H54 (cell line): ENCODE results near the gene TMED1.

Experiments used
- DNase-seq: peaks from one replicate; pipeline ENCODE4 v3.0.0; 2011; ENCODE audit warnings: low spot score, mixed read lengths; ENCODE audit not compliant: insufficient read length
- FAIRE-seq: peaks from 3 replicates; lab custom pipeline; 2011; peaks lifted over from hg19 to GRCh38; lab: Jason Lieb, UNC
- POLR2A ChIP-seq: IDR thresholded peaks from 2 replicates; pipeline ENCODE4 v1.6.1; 2011; ENCODE audit warnings: low read depth, mild to moderate bottlenecking, low read length

The TMED1 gene

DNA sequence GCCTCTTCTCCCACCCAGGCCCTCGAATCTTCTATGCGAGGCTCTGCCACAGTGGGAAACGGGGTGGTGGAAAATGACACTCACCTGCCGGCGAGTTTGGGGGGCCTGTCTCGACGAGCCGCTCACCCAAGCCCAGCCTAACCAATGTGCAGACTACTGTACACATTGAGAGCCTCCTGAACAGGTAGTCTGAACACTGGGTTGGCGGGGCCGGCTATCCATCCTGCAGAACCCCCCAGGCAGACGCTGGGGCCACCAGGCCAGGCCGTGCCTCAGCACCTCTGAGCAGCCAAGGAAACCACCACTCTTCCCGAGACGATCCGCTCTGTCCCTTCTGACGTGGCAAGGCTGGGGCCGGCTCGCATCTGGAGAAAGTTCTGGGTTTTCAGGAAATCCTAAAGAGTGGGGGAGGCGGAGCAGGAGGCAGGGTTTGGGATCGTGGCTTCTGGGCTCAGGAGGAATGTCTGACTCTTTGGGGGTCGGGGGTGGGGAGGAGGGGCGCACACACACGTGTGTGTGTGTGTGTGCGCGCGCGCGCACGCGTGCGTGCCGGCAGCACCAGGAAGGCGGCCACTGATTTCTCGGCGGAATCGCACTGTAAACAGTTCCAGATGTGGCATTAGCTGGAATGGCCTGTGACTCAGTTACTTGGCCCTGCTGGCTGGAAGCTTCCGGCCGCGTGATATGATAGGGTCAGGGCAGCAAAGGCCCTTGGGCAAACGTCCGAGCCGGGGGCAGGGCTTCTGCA is 18.5 kb downstream of the TMED1 start:
- DNase-seq, result no peak
- no peak for TF ChIP-seq POLR2A
- FAIRE-seq, result no peak

- no peak for TF ChIP-seq POLR2A
- DNase-seq, result no peak
- no peak for FAIRE-seq
Measured at GRCh38 chr19:10816691-10817090, 19.3 kb downstream of the TMED1 start.

GRCh38 chr19:10815969-10816644 is 19.9 kb downstream of the TMED1 start:
- no peak for FAIRE-seq

DNA sequence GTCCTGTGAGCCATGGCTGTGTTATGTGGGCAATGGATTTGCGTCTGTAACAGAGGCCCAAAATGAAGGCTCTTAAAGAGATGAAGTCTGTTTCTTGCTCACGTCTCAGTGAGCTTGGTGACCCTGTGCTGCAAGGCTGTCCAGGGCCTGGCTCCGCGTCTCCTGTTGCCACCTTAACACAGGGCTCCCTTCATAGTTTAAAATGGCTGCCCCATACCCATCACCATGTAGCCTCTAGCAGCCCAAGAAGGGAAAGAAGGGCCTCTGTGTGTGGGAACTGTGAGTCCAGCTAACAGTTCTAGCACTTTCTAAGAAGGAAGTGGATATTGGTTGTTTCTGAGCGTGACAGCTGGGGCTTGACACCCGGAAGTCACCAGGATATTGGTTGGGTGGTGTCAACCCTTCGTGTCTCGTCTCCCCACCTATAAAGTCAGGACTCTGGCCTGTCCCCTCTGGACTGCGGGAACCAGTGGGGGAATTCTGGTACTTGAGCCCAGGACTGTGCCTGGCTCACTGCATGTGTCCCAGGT is 20.9 kb downstream of the TMED1 start:
- no peak for TF ChIP-seq POLR2A
- DNase-seq, result no peak
- FAIRE-seq, result no peak

More at GRCh38 chr19:10815969-10816644, 19.9 kb downstream of the TMED1 start:
- no peak for DNase-seq
- no peak for TF ChIP-seq POLR2A

GRCh38 chr19:10812902-10813404 is 23.1 kb downstream of the TMED1 start:
- TF ChIP-seq POLR2A, result no peak
- FAIRE-seq, result peak; percentile 79
- DNase-seq, result peak; percentile 89

- no peak for FAIRE-seq
- no peak for DNase-seq
- TF ChIP-seq POLR2A, result no peak
Measured at GRCh38 chr19:10812196-10812595, 23.8 kb downstream of the TMED1 start.

DNA sequence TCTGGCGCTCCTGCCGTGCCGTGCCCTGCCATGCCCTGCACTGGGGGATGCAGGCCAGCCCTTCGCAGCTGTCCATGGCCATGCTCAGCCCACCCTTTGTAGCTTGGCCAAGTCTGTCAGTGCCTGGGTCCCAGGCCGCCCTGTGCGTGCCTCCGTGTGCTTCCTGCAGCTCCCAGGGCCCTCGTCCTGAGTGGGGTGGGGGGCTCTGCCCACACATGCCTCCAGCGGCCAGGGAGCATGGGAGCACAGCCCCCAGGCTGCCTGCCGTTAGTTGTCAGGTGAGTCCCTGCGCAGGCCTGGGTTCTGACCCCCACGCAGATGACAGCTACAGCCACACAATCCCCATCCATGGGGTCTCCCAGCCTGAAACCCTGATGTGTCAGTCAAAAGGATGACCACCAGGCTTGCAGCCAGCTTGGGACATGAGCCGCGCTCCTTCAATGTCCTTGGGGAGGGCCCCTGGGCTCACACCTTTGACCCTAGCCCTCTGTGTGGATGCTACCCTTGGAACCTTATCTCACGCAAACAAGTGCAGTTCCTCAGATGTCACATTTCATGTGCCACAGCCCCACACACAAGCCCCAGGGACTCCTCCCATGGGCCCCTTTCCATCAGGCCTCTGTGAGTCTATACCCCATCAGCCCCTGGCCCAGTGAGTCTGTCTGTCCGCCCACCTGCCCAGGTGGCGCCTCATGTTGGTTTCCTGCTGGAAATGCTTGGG is 24.5 kb downstream of the TMED1 start:
- FAIRE-seq (no peak), DNase-seq (no peak)
- TF ChIP-seq POLR2A, result no peak

- FAIRE-seq, result no peak
- DNase-seq, result no peak
- TF ChIP-seq POLR2A, result no peak
Measured at GRCh38 chr19:10809651-10810285, 26.2 kb downstream of the TMED1 start.

GRCh38 chr19:10808937-10809649 is 26.9 kb downstream of the TMED1 start:
- no peak for TF ChIP-seq POLR2A
- FAIRE-seq (peak; percentile 61), DNase-seq (peak; percentile 90)

DNA sequence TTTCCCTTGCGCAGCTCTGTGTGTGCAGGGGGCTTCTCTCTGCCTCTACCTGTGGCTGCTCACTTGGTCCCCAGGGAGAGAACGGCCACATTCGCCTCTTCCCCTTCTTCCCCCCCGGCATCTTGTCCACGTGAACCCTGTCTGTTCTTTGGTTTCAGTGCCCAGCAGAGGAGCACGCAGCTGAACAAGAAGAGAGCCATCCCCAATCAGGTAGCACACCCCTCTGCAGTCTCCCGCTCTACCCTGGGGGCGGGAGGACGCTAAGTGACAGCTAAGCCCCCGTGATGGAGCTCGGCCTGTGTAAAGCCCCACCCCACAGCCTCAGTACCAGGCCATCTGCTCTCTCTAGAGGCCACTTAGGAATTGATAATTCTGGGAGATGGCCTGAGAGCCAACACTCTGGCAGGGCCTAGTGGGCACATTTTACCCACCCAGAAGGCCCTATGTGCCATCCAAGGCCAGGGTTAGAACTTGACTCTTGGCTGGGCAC is 30.2 kb downstream of the TMED1 start:
- no peak for FAIRE-seq
- no peak for DNase-seq
- TF ChIP-seq POLR2A, result no peak

DNA sequence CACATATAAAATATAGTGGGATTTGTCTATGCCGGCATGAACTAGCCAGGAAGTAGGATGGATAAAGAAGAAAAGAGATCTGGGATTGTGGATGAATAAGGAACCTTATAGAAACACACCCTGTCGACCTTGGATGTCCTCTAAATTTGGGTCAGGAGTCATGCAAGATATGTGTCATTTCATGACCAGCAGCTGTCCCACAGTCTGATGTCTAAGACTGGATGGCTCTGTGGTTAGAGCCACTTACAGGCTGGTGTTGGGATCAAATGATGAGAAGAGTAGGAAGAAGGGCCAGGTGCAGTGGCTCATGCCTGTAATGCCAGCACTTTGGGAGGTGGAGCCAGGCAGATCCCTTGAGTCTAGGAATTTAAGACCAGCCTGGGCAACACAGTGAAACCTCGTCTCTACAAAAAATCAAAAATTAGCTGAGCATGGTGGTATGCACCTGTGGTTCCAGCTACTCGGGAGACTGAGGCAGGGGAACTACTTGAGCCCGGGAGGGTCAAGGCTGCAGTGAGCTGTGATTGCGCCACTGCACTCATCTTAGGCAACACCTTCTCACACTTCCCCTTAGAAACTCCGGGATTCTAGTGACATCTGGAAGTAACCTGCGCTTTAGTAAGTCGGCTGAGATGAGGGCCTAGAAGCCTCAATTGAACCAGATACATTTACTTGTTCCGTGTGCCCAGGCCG is 30.8 kb downstream of the TMED1 start:
- FAIRE-seq, result no peak
- no peak for DNase-seq
- no peak for TF ChIP-seq POLR2A

- FAIRE-seq (no peak), DNase-seq (no peak)
- TF ChIP-seq POLR2A, result no peak
Measured at GRCh38 chr19:10803252-10803651, 32.8 kb downstream of the TMED1 start.

GRCh38 chr19:10802479-10802878 is 33.5 kb downstream of the TMED1 start:
- DNase-seq (no peak), FAIRE-seq (no peak)
- no peak for TF ChIP-seq POLR2A
